Keratinocyte (primary cell): ENCODE data around the gene STX10.

Experiments
- CTCF ChIP-seq, 3 experiments: IDR thresholded peaks in 1 of 3; conservative IDR thresholded peaks in 1 of 3; optimal IDR thresholded peaks in 1 of 3; 2 replicates in 2 of 3; 3 replicates in 1 of 3; pipeline versions ENCODE3 to v1.5.1; 2011; ENCODE audit warnings: low read length in 3 of 3, mild to moderate bottlenecking in 3 of 3, moderate library complexity in 2 of 3, control low read depth in 1 of 3, inconsistent platforms in 1 of 3; ENCODE audit not compliant: insufficient read depth in 2 of 3; ENCODE audit errors: extremely low read depth in 1 of 3
- EZH2 ChIP-seq: IDR thresholded peaks from one replicate; pipeline ENCODE4 v1.6.1; 2012; ENCODE audit warnings: inconsistent platforms, mild to moderate bottlenecking, low read length, moderate library complexity

- TF ChIP-seq CTCF (optimal IDR thresholded peaks at IDR 0.05 in 1 of 3, IDR thresholded peaks at IDR 0.05 in 1 of 3, conservative IDR thresholded peaks at IDR 0.05 in 1 of 3; ENCODE audit: extremely low read depth in 1 of 3, insufficient read depth in 2 of 3, low read length in 3 of 3) (no peak), EZH2 (no peak)
Observed at GRCh38 chr19:13134626-13135025, 15.5 kb downstream of the STX10 start.
